Activated CD4-positive, alpha-beta T cell treated with anti-CD3 and anti-CD28 coated beads for 1 hour (primary cell): Measurements from ENCODE around the gene NAA80.
"Not testable (repeated sequence)": the region's sequence is repeated elsewhere in the genome, so short reads cannot be mapped to it uniquely, and the experiment has no call there.

Experiments
- DNase-seq: peaks from one replicate; pipeline ENCODE4 v3.0.0-alpha.2; 2020

The NAA80 gene

DNA sequence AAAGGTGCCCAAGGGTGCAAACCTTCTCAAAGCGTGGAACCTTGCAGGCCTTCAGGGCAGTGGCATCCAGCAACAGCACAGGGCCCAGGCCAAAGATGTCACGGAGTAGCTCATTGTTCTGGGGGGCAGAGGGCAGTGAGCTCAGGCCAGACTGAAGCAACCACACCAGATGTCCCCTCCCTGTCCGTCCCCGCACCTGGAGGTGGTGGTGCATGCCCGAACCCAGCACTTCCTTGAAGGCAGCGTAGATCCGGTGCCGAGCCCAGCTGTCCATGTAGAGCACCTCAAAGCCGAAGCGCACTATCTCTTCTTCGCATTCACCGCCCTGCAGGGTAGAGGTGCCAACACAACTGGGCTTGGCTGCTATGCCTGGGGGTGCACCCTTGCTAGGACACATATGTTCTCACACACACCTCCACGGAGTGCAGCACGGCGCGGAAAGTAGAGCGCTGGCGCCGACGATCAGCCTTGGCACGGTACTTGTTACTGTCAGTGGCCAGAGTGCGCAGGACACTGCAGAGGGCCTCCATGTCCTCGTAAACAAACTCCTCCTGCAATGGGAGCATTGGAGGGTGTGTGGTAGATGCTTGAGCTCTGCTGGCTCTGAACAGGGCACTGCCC lies 10.7 kb downstream of the NAA80 start:
- DNase-seq = no peak

DNA sequence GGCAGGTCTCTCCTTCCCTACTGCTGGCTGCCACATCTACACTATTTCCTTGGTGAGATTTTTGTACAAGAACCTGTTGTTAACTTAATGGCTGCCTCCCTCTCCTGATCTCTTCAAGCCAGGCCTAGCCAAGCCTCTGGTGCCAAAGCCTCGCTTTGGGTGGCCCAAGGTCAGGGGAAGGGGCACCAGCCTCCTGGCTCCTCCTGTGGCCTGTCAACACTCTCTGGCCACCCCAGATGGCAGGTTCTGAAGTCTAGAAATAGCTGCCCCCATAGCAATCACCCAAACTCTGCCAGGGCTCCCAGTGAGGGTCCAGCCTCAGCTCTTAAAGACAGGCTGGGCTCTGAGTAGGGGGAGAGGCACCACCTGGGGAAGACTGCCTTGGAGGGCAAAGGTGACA lies 11.9 kb downstream of the NAA80 start:
- DNase-seq = no peak

DNA sequence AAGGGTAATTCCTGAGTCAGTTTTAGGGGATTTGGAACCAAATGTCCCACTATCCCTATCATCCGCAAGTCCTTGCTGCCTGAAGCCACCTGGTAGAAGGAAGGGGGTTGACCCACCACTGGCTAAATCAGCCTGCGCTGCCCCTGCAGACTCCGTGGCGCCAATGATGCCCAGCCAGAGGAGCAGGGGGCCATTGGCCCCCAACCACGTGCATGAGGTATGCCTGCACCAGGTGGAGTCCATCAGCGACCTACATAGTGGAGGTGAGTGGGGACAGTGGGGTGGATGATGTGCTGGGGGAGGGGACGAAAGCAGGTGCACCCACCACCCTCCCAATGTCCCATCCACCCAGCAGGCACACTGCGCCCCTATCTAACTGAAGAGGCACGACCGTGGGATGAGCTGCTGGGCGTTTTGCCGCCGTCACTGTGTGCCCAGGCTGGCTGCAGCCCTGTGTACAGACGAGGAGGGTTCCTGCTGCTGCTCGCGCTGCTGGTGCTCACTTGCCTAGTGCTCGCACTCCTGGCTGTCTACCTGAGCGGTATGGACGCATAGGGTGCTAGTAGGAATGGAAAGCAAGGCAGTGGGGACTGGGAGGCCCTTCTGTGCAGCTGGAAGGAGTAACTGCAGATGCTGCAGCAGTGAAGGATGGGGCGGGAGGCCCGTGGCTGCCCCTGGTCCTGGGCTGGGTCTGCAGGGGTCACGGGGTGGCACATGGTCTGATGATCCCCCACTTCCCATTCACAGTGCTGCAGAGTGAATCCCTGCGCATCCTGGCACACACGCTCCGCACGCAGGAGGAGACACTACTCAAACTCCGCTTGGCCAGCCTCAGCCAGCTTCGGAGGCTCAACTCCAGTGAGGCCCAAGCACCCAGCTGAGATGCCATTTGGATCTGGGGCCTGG lies 12.6 kb downstream of the NAA80 start:
- DNase-seq = no peak

DNA sequence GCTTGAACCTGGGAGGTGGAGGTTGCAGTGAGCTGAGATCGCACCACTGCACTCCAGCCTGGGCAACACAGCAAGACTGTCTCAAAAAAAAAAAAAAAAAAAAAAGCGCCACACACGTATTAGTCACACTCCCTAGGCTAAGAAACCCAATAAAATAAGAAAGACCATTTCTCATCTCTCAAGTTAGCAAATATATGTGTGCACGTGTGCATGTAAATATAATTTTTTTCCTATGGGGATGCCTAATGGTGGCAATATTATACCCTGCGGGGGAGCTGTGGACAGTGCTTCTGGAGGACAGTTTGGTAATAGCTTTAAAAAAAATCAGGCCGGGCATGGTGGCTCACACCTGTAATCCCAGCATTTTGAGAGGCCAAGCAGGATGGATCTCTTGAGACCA lies 15.1 kb downstream of the NAA80 start:
- not testable (repeated sequence) for DNase-seq

DNA sequence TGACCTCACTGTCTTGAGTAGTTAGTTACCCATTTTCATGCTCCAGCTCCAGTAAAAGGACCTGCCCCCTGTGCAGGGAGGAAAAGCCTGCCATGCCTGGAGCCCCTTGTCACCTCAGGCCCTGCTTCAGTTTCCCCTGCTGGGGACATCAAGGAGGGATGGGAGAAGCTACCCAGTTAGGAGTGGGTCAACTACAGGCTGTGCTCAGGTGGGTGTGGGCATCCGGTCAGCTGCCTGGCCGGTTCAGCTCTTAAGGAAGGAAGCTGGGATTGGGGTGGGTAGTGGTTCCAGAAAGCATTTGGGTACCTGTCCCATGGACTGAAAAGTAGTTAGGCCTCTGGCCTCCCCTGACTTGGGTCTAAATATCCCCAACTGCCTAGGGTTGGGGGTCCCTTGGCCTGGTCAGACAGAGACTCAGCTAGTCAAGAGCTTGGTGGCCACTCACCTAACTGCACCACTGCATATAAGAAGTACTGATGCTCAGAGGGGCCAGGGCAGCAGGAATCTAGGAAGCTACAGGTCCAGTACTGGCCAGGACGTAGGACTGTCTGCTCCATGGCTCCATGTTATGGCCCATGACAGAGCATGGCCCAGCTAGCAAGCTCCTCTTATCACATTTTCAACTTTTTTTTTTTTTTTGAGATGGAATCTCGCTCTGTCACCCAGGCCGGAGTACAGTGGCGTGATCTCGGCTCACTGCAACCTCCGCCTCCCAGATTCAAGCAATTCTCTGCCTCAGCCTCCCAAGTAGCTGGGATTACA lies 19.8 kb downstream of the NAA80 start:
- DNase-seq = no peak

DNA sequence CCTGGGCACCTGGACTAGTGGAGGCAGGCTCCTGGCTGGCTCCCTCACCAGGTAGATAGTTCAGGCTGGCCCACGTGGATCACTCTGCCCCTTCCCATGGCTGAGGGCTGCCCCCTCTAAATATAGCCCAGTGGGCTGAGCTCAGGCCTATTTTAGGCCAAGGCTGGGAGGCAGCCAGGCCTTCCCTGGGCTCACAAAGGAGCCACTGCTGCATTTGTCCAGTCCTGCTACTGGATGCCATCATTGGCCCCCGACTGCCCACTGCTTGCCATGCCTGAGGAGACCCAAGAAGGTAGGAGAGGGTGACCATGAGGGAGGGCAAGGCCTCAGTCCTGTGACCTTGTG lies 20.4 kb downstream of the NAA80 start, which contains the start of gene LSMEM2:
Gene LSMEM2, plus strand, starts transcription at position 208 of the 345 bp plus-strand sequence. Its CDS starts 27 bp downstream, at position 235.
- no peak for DNase-seq

DNA sequence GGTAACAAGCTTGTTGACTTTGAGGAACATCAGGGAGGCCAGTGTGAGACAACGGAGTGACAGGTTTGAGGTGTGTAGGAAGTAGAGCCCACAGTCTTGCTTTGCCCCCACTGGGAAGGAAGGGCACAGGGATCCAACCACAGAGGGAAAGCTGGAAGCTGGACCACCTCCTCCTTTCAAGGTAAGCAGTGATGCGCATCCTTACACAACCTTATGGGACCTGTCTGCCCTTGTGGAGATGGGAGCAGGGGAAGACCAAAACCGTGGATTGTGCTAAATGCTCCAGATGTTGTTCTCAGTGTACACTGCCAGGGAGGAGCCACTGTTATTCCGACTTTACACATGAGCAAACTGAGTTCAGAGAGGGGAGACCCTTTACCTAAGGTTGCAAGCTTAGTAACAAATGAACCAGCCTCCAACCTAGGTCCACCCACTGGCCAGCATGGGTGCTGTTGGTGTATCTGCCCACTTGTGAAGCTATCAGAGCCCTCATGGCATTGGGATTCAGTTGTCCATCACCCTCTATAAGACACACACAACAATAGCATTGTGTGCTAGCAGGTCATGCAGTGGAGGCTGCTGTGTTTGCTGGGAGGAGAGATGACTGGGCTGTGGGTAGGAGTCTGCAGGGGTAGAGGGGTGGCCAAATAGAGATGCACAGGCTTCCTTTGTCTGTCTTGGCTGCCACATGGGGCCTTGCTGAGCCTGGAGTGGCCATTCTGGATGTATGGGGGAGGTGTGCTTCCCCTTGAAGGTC lies 20.9 kb downstream of the NAA80 start:
- no peak for DNase-seq

DNA sequence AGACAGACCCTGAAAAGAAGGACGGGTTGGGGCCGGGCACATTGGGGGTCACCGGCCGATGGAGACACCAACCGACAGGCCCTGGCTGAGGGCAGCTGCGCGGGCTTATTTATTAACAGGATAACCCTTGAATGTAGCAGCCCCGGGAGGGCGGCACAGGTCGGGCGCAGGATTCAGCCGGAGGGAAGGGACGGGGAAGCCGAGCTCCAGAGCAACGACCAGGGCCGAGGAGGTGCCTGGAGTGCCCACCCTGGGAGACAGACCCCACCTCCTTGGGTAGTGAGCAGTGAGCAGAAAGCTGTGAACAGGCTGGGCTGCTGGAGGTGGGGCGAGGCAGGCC lies 22.5 kb downstream of the NAA80 start:
- no peak for DNase-seq

DNA sequence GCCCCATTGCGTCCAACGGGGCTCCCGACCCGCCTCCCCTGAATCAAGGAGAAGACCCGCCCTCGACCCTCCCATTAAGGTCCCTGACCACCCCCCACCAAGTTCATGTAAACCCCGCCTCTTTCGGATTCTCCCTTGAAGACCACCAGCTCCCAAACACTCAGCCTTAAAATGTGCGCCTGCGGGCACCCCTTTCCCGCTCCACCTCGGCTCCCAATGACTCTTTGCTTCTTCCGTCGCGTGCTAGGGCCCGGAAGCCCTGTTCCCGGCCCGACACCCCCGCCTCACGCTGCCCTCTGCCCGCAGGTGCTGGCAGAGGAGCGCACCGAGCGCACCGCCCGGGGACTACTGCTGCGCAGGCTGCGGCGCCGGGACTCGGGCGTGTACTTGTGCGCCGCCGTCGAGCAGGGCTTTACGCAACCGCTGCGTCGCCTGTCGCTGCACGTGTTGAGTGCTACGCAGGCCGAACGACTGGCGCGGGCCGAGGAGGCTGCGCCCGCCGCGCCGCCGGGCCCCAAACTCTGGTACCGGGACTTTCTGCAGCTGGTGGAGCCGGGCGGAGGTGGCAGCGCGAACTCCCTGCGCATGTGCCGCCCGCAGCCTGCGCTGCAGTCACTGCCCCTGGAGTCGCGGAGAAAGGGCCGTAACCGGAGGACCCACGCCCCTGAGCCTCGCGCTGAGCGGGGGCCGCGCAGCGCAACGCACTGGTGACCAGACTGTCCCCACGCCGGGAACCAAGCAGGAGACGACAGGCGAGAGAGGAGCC lies 23.0 kb downstream of the NAA80 start:
- no peak for DNase-seq

DNA sequence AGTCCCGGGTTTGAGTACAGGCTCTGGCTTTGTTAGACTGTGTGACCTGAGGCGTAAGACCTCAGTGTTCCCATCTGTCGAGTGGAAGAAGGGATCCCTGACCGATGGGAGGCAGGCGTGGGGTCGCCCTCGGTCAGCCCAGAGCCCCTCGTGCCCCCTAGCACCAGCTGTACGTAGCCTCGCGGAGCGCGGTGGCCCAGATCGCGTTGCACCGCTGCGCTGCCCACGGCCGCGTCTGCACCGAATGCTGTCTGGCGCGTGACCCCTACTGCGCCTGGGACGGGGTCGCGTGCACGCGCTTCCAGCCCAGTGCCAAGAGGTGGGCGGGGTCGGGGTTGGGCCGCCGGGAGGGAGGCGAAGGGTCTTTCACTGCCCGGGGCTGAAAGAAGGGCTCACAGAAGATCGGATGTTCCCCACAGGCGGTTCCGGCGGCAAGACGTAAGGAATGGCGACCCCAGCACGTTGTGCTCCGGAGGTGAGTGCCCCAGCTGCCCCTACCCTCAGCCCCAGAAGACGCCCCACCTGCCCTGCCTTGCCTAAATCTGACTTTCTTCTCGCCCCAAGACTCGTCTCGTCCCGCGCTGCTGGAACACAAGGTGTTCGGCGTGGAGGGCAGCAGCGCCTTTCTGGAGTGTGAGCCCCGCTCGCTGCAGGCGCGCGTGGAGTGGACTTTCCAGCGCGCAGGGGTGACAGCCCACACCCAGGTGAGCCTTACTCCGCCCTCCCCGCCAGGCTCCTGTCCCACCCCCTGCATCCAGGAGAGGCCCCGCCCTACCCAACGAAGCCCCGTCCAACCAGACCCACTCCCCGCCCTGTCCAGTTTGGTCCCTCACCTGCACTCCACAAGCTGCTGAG lies 23.8 kb downstream of the NAA80 start:
- no peak for DNase-seq

DNA sequence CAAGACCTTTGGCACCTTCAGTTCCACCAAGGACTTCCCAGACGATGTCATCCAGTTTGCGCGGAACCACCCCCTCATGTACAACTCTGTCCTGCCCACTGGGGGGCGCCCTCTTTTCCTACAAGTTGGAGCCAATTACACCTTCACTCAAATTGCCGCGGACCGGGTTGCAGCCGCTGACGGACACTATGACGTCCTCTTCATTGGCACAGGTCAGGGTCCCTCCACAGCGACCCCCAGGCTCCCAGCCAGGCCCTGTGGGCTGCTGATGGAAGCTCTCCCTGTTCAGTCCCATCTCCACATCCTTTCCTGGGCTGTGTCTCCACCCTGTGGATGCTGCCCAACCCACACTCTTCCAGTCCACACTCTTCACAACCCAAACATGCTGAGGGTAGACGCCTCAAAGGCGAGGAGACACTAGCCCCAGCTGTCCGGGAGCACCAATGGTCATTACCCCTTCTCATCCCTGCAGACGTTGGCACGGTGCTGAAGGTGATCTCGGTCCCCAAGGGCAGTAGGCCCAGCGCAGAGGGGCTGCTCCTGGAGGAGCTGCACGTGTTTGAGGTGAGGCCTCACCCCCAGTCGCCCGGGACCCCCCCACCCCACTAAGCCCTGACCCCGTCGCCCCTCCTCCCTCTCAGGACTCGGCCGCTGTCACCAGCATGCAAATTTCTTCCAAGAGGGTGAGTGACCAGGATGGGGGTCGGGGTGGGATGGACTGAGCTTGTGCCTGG lies 24.7 kb downstream of the NAA80 start:
- DNase-seq = peak; percentile 55

DNA sequence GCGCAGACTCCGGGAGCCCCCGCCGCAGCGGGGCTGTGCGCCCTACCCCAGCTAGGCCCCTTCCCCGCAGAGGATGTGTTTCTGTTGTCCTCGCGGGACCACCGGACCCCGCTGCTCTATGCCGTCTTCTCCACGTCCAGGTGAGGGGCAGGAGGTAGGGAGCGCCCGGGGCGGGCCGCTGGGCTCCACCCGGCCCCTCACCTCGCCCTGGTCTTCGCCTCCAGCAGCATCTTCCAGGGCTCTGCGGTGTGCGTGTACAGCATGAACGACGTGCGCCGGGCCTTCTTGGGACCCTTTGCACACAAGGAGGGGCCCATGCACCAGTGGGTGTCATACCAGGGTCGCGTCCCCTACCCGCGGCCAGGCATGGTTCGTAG lies 25.5 kb downstream of the NAA80 start:
- DNase-seq = no peak

DNA sequence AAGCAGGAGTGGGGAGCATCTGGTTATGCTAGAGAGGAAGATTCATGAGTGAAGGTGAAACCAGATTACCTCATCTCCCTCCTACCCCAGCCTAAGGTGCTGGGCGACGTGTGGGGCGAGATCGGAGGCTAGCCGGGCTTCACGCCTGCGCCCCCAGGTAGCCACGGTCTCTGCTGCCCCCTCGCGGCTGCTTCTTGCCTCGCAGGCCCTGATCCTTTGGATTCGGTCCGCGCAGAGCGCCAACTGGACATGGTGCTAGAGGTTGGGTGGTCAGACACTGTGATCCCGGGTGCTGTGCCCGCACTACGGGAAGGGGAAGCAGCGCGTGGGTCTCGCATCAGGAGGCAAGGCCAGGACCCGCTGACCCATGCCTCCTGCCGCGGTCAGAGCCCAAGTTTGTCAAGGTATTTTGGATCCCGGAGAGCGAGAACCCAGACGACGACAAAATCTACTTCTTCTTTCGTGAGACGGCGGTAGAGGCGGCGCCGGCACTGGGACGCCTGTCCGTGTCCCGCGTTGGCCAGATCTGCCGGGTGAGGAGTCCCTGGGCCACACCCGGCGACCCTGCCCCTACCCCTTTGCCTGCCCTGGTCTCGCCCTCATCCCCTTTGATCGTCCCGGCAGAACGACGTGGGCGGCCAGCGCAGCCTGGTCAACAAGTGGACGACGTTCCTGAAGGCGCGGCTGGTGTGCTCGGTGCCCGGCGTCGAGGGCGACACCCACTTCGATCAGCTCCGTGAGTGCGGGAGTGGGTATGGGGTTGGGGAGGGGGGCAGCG lies 26.1 kb downstream of the NAA80 start:
- peak; percentile 77 for DNase-seq

DNA sequence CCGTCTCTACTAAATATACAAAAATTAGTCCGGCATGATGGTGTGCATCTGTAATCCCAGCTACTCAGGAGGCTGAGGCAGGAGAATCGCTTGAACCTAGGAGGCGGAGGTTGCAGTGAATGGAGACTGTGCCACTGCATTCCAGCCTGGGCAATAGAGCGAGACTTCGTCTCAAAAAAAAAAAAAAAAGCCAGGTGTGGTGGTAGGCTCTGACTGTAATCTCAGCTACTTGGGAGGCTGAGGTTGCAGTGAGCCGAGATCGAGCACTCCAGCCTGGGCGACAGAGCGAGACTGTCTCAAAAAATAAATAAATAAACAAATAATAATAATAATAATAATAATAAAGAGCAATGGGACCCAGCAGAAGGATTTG lies 26.7 kb downstream of the NAA80 start:
- not testable (repeated sequence) for DNase-seq

DNA sequence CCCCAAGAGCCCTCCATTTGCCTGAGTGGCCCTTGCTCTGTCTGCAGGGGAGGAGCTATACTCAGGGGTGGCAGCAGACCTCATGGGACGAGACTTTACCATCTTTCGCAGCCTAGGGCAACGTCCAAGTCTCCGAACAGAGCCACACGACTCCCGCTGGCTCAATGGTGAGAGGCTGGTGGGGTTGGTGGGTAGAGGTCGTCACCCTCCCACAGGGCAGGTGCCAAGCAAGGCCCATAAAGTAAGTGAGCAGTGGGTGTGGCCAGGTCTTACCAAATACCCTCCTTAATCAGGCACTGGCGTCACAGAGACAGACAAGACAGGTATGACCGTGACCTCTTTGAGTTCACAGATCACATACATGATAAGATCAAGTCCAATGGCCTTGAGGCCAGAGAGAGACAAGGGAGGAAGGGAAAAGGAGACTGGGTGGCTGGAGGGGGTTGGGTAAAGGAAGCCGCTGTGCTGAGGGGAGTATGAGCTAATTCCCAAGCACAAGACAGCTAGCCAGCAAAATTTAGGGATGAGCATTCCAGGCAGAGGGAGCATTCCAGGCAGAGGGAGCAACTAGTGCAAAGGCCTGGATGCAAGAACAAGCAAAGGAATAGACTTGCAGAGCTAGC lies 27.8 kb downstream of the NAA80 start:
- no peak for DNase-seq

DNA sequence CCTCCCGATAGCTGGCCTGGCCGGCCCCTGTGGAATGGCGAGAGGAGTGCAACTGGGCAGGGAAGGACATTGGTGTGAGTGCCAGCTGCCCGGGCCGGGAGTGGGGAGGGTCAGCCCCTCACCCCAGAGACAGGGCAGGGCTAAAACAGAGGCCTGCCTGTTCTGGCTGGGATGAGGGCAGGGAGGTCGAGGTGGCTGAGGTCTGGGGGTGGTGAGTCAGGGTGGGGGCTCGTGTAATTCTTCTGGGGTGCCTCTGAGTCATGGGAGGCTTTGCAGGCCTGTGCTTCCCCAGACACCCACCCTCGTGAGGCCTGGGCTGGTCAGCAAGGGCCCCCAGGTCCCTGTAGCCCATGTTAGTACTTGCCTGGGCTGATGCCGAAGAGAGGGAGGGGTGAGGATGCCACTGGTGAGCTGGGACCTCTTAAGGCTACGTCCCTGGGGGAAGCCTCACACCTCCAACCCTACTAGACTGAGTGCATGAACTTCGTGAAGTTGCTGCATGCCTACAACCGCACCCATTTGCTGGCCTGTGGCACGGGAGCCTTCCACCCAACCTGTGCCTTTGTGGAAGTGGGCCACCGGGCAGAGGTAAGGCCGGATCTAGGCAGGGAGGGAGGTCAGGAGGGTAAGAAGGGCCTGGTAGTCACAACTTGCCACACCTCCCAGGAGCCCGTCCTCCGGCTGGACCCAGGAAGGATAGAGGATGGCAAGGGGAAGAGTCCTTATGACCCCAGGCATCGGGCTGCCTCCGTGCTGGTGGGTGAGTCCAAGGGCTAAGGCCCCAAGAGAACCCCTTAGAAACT lies 28.6 kb downstream of the NAA80 start:
- no peak for DNase-seq

DNA sequence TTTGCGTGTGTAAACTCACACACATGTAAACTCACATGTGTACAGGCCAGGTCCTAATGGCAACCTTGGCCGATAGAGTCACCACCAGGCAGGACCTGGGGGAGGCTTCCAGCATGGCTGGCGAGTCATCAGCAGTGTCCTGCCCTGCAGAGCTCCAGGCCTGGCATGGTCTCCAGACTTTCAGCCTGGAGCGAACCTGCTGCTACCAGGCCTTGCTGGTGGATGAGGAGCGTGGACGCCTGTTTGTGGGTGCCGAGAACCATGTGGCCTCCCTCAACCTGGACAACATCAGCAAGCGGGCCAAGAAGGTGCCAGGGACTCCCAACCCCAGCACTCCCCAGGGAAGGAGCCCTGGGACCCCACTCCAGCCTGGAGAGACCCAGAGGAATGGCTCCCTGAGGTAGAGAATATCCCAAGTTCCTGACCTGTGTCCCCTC lies 29.2 kb downstream of the NAA80 start:
- no peak for DNase-seq

DNA sequence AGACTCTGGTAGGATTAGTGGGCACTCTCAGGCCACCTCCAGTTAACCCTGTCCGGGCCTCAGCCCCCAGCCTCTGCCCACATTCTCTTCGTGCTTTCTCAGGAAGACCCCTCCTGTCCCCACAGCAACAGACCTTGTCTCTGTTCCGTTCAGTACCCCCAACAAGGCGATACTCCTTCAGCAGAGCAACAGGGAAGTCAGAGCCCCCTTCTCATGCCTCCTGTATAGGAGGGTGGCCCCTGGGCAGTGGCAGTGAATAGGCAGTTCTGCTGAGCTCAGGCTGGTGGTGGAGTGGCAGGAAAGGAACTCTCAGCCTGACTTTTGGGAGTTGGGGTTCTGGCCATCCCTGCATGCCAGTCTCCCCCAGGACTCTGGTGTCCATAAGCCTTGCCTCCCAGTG lies 29.7 kb downstream of the NAA80 start:
- DNase-seq = no peak
